HK-2 (cell line): Measurements from ENCODE around the gene CCR2.
"Not testable (repeated sequence)": the region's sequence is repeated elsewhere in the genome, so short reads cannot be mapped to it uniquely, and the experiment has no call there.

Source experiments
- DNase-seq: peaks from one replicate; pipeline ENCODE4 v3.0.0-alpha.2; 2018; ENCODE audit not compliant: unreplicated experiment

Gene CCR2

GRCh38 chr3:46402902-46403301 lies 49.0 kb downstream of the CCR2 start:
- not testable (repeated sequence) for DNase-seq

GRCh38 chr3:46405301-46406019 lies 51.5 kb downstream of the CCR2 start:
- DNase-seq: no peak

GRCh38 chr3:46406443-46406787 lies 52.5 kb downstream of the CCR2 start:
- no peak for DNase-seq

GRCh38 chr3:46406788-46407611 lies 53.1 kb downstream of the CCR2 start, which contains the start of the genes CCR5AS and CCRL2:
TSS of gene CCR5AS (minus strand) at chr3:46407066.
TSS of gene CCRL2 (plus strand) at chr3:46407259. CDS start at chr3:46408080, 821 bp downstream.
- no peak for DNase-seq

GRCh38 chr3:46407970-46408369 lies 54.1 kb downstream of the CCR2 start:
- no peak for DNase-seq

- no peak for DNase-seq
Observed at GRCh38 chr3:46408853-46409252, 54.9 kb downstream of the CCR2 start.

- no peak for DNase-seq
Observed at GRCh38 chr3:46409739-46410489, 56.0 kb downstream of the CCR2 start.
